Dendritic cell treated with granulocyte-macrophage colony-stimulating factor and Interleukin-4, amounts not matched to agents 40 ng/mL and 50 ng/mL, for 4 days (primary cell): Measurements from ENCODE around the gene KIDINS220.

Experiments
- H3K27ac Mint-ChIP-seq: one replicate; pipeline ENCODE4 v1.8.0; 2022; ENCODE audit warnings: mild to moderate bottlenecking, mixed read lengths
- H3K27me3 Mint-ChIP-seq: one replicate; pipeline ENCODE4 v1.8.0; 2022; ENCODE audit warnings: mild to moderate bottlenecking, mixed read lengths
- H3K36me3 Mint-ChIP-seq: one replicate; pipeline ENCODE4 v1.8.0; 2022; ENCODE audit warnings: low read depth, mixed read lengths
- H3K4me1 Mint-ChIP-seq: one replicate; pipeline ENCODE4 v1.8.0; 2022; ENCODE audit warnings: low read depth, mixed read lengths
- H3K4me3 Mint-ChIP-seq: one replicate; pipeline ENCODE4 v1.8.0; 2022; ENCODE audit warnings: mild to moderate bottlenecking, moderate library complexity, mixed read lengths
- H3K9me3 Mint-ChIP-seq: one replicate; pipeline ENCODE4 v1.8.0; 2022; ENCODE audit warnings: mixed read lengths
- intact Hi-C: fragments of 100-400 bp; cut with micrococcal nuclease; formaldehyde crosslinking; loops from one replicate; pipeline ENCODE4 v1.15.0; 2022

Gene KIDINS220

DNA sequence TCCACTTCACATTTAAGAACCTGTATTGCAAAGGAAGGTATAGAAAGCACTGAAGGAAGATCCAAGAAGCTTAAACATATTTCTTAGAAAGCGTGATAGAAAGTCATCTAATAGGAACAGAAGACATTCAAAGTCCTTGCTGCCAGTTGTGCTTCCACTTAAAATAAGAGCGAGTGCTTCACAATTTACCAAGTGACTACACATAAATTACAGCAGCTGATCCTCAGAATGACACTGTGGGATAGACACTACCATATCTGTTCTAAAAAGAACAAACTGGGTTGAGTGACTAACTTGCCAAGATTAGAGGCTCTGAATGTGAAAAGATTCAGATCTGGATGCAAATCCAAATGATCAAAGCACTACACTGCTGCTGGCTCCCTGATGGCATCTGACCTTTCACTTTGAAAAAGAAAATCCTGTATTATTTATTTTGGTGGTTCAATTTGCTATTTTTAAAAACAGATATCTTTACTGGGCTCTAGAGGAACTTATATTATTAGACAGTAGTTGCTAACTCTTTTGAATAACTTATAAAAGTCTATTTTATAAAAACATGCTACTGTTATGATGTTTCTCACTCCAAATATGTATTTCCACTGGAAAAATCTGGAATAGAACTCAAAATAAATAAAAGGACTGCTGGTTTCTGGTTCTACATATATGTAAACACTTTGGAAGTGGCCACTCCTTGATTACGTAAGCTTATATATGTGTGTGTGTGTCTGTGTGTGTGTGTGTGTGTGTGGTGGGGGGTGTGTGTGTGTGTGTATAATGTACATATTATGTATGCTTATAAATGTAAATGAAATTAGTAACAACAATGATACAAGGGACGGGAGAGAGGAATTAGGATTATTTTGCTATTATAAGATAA is 57.4 kb downstream of the KIDINS220 start:
- Mint-ChIP-seq H3K9me3 (no peaks in the 10 kb centered on the region), H3K27ac (no peak overlapping the region), H3K4me1 (no peaks in the 10 kb centered on the region), H3K36me3 (peaks cover 92% of the 10 kb centered on the region), H3K27me3 (no peaks in the 10 kb centered on the region), H3K4me3 (no peak overlapping the region)
- intact Hi-C loops, result no loop called here

DNA sequence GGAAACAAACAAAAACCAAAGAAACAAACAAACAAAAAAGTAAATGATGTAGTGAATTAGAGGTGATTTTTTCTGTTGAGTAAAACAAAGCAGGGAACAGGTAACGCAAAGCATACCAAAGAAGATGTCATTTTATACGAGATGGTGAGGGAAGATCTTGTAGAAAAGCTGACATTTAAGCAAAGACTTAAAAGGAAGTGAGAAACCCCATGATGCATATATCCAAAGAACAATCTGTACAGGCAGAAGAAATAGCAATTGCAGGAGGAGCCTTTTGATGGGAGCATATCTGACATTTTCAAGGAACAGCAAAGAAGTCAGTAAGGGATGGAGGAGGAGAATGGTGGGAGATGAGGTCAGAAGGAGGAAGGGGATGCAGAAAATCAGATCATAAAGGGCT is 63.0 kb downstream of the KIDINS220 start:
- H3K4me1 Mint-ChIP-seq, result peaks cover 6% of the 10 kb centered on the region
- no peaks in the 10 kb centered on the region for H3K27me3 Mint-ChIP-seq
- no peak overlapping the region for H3K27ac Mint-ChIP-seq
- H3K36me3 Mint-ChIP-seq, result peaks cover 82% of the 10 kb centered on the region
- intact Hi-C loops, result no loop called here
- H3K9me3 Mint-ChIP-seq, result no peaks in the 10 kb centered on the region
- no peak overlapping the region for H3K4me3 Mint-ChIP-seq

DNA sequence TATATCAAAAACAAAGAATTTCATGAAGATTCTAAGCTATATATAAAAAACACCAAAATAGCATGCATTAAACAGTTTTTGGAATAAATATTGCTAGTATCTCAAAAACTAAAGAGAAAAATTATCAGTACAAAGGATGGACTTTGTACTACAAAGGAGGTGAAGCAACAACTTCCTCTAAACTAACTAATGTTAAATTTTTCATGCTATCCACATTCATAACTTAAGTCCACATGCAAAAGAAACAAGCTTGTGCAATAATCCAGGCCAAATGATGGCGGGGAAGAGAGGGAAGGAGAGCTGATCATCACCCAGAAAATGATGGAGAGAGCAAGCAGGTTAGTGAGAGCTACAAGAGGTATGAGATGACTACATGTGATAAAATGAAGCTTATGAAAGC is 70.1 kb downstream of the KIDINS220 start:
- intact Hi-C loops, result no loop called here
- no peaks in the 10 kb centered on the region for H3K9me3 Mint-ChIP-seq
- no peaks in the 10 kb centered on the region for H3K4me1 Mint-ChIP-seq
- H3K27me3 Mint-ChIP-seq, result no peaks in the 10 kb centered on the region
- H3K36me3 Mint-ChIP-seq, result peaks cover 62% of the 10 kb centered on the region
- no peak overlapping the region for H3K4me3 Mint-ChIP-seq
- H3K27ac Mint-ChIP-seq, result no peak overlapping the region

DNA sequence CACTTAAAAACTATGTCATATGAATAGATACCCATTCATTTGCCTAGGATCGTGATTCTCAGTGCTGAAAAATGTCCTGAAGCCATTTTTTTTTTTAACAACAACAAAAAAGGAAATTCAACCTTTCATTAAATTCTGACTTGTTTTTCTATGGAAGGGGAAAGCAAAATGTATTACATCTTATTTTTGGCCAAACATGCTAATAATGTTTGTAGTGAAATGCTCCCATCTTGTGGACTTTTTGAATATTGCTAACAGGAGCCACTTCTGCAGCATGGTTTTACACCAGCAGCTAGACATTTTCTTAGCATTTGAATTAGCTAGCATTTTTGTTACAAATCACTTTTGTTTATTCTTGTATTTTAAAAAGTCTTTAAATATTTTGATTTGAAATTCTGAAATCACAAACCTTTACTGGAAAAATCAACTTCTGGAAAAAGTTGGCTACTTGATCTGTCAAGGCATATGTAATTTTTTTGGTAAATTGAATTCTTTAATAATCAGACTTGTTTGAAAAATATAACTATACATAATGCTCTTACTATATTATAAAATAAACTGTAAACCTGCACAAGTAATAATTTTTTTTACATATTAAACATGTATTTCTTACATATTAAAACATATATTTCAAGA is 75.8 kb downstream of the KIDINS220 start:
- Mint-ChIP-seq H3K27me3 (no peaks in the 10 kb centered on the region), H3K9me3 (peaks cover 18% of the 10 kb centered on the region), H3K4me1 (no peaks in the 10 kb centered on the region), H3K4me3 (no peak overlapping the region), H3K27ac (no peak overlapping the region), H3K36me3 (peaks cover 62% of the 10 kb centered on the region)
- intact Hi-C loops, result no loop called here

DNA sequence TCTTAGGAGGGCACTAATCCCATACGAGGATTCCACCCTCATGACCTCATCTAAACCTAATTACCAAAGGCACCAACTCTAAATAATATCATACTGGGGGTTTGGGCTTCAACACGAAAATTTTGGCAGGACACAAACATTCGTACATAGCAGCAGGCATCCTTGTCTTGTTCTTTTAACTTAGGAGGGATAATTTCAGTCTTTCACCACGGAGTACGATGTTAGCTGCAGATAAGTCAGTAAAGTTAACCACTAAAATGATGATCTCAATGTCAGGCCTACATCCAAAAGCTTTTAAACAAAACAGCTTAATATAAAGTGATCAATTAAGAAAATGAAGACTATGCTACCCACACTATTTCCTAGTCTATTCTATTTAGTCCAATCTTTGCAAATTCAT is 80.7 kb downstream of the KIDINS220 start:
- no peak overlapping the region for H3K4me3 Mint-ChIP-seq
- intact Hi-C loops, result no loop called here
- H3K4me1 Mint-ChIP-seq, result no peaks in the 10 kb centered on the region
- H3K9me3 Mint-ChIP-seq, result peaks cover 25% of the 10 kb centered on the region
- H3K36me3 Mint-ChIP-seq, result peaks cover 65% of the 10 kb centered on the region
- no peaks in the 10 kb centered on the region for H3K27me3 Mint-ChIP-seq
- H3K27ac Mint-ChIP-seq, result no peak overlapping the region

DNA sequence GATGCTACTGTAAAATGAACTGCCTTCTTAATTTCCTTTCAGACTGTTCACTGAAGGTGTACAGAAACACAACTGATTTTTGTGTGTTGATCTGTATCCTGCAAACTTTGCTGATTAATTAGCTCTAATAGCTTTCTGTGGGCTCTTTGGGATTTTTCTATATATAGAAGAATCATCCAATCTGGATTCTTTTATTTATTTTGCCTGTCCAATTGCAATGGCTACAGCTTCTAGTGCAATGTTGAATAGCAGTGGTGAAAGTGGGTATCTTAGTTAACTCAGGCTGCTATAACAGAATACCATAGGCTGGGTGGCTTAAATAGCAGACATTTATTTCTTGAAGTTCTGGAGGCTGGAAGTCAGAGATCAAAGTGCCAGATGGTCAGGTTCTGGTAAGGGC is 81.2 kb downstream of the KIDINS220 start:
- Mint-ChIP-seq H3K4me1 (no peaks in the 10 kb centered on the region), H3K36me3 (peaks cover 67% of the 10 kb centered on the region), H3K27ac (no peak overlapping the region), H3K9me3 (peaks cover 25% of the 10 kb centered on the region), H3K27me3 (no peaks in the 10 kb centered on the region), H3K4me3 (no peak overlapping the region)
- intact Hi-C loops, result no loop called here

DNA sequence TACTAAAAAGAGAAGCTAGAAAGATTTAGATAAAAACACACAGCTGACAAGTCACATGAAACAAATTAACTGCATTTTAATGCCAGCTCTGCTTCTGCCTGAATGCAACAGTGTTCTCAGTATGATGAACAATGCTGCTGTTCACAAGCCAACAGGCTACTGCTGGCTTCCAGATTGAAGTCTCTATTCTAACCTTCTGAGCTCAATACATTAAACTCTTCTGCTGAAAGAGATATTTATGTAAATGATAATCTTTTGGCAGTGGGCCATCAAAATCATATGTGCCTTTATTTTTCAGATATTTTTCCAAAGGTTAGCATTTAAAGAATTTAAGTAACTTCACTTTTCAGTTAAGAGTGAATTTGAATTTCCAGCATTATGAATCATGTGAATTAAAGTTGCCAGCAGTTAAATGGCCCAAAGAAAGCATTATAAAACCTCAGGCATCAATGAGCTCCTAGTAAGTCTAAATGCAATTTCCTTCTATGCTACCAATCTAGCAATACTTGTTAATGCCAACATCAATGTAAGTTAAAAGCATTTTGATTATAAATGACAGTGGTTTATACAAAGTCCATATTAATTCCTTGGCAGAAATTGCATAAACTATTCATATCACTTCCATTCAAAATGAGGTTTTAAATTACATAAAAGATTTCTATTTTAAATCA is 83.2 kb downstream of the KIDINS220 start:
- H3K36me3 Mint-ChIP-seq, result peaks cover 66% of the 10 kb centered on the region
- intact Hi-C loops, result no loop called here

DNA sequence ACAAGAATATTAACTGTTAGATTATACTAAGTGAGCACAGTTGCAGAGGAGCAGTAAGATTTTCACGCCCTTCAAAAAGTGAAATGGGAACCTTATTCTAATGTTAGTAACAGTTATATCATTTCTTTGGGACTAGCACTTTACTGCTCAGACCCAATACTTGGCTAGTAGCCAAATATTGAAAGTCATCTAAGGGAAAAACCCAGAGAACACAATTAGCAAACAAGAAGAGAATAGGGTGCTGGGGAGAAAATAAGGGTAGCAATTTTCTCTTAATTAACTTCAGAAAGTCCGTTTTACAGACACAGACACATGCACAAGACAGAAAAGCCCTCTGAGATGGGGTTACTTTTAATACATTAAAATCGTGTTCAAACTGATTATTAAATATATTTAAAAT is 83.8 kb downstream of the KIDINS220 start:
- Mint-ChIP-seq H3K27ac (no peak overlapping the region), H3K4me3 (no peak overlapping the region), H3K27me3 (no peaks in the 10 kb centered on the region), H3K9me3 (peaks cover 23% of the 10 kb centered on the region), H3K36me3 (peaks cover 60% of the 10 kb centered on the region), H3K4me1 (no peaks in the 10 kb centered on the region)
- intact Hi-C loops, result no loop called here

More for the DNA sequence above, 83.2 kb downstream of the KIDINS220 start:
- Mint-ChIP-seq H3K9me3 (peaks cover 25% of the 10 kb centered on the region), H3K4me3 (no peak overlapping the region), H3K27me3 (no peaks in the 10 kb centered on the region), H3K4me1 (no peaks in the 10 kb centered on the region), H3K27ac (no peak overlapping the region)

DNA sequence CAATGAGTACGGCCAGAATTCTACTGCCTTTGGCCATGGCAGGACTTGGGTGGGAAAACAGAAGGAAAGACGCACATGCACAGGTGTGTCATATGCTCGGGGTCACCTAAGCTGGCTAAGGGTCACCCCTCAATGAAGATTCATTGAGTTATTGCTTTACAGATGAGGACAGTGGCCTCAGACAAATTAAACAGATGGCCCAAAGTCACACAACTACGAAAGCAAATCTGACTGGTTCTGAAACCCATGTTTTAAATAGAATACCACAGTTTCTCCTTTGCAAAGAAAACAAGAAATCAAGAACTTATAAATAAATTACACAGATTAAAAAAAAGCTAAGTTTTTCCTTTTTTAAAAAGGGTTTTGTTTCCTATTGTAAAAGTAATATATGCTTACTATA is 85.0 kb downstream of the KIDINS220 start:
- H3K27me3 Mint-ChIP-seq, result no peaks in the 10 kb centered on the region
- no peak overlapping the region for H3K4me3 Mint-ChIP-seq
- no peaks in the 10 kb centered on the region for H3K4me1 Mint-ChIP-seq
- peaks cover 11% of the 10 kb centered on the region for H3K9me3 Mint-ChIP-seq
- intact Hi-C loops, result no loop called here
- peaks cover 54% of the 10 kb centered on the region for H3K36me3 Mint-ChIP-seq
- no peak overlapping the region for H3K27ac Mint-ChIP-seq

DNA sequence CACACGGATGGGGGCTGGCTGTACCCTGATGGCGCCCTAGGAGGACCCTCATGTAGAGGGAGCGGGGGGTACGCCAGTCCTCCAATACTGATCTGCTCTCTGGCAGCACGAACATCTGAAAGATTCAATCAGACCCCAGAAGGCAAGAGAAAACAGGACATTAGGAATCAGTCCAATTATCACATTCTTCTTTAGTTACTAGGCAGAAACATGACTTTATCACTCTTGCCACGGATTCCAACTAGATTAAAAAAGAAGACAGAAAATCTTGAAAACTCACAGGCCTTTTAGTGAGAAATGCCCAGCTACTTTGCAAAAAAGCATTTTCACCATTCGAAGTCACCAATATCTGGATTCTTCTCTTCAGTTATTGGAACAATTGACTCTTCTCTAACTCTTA is 87.2 kb downstream of the KIDINS220 start:
- no peaks in the 10 kb centered on the region for H3K27me3 Mint-ChIP-seq
- peaks cover 48% of the 10 kb centered on the region for H3K36me3 Mint-ChIP-seq
- no peaks in the 10 kb centered on the region for H3K9me3 Mint-ChIP-seq
- intact Hi-C loops, result no loop called here
- no peaks in the 10 kb centered on the region for H3K4me1 Mint-ChIP-seq
- H3K4me3 Mint-ChIP-seq, result no peak overlapping the region
- H3K27ac Mint-ChIP-seq, result no peak overlapping the region

DNA sequence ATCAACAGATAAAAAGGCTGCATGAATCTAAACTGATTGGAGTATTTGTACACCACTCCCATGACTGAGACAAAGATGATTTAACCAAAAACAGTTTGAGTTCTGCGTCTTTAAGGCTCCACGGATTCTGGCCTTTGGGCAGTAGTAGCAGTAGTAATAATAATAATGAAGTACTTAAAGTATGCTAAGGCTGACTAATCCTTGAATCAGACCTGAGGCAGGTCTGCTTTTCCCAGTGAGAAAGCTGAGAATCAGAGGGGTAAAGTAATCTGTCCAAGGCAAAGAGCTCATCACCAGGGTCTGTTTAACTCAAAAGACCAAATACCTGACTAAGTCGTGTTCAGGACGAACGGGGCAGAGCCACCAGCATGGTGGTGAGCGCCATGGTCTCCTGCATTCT is 94.2 kb downstream of the KIDINS220 start:
- H3K27ac Mint-ChIP-seq, result no peak overlapping the region
- no peaks in the 10 kb centered on the region for H3K4me1 Mint-ChIP-seq
- peaks cover 54% of the 10 kb centered on the region for H3K36me3 Mint-ChIP-seq
- intact Hi-C loops, result no loop called here
- no peaks in the 10 kb centered on the region for H3K27me3 Mint-ChIP-seq
- no peaks in the 10 kb centered on the region for H3K9me3 Mint-ChIP-seq
- H3K4me3 Mint-ChIP-seq, result no peak overlapping the region

DNA sequence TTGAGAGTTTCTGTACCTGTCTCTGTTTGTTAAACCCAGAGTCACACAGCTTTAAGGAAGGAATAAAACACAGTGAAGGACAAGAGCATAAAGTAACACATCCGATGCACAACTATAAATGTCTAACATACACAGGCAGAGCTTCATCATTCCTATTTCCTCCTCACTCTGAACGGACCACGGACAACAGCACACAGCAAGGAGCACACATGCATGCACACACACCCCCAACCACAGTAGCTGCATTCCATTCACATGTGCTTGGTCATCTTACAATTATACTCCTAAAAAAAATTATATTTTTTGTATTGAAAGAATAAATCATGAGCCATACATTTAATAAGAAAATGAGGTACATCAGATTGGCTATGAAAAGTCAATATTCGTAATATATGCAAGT is 97.3 kb downstream of the KIDINS220 start:
- Mint-ChIP-seq H3K27ac (no peak overlapping the region), H3K36me3 (peaks cover 63% of the 10 kb centered on the region), H3K4me3 (no peak overlapping the region), H3K4me1 (peaks cover 14% of the 10 kb centered on the region), H3K27me3 (no peaks in the 10 kb centered on the region), H3K9me3 (no peaks in the 10 kb centered on the region)
- intact Hi-C loops, result no loop called here

DNA sequence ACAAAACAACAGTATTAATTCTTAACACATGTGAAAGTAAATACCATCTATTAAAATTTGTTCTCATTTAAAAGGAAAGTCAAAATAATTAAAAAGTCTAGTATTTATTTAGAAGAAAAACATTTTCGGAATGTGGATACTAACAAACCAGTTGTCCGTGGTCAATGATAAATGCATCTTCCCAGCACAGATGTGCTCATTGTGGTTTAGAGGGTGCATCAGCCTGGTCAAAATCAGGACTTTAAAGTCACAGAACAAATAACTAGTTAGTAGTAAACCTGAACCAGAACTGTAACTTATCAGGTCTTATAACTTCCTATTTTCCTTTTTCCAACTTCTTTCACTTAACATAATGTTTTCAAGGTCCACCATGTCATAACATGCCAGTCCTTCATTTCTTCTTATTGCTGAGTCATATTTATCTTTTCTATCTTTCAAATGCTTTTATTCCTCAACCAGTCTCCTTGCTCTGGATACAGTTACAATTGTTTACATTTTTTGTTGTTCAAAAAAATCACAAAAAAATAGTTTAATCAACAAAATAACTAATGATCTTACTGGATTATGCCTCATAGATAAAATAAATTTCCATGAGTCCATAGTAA is 99.7 kb downstream of the KIDINS220 start:
- Mint-ChIP-seq H3K4me1 (peaks cover 14% of the 10 kb centered on the region), H3K9me3 (no peaks in the 10 kb centered on the region), H3K36me3 (peaks cover 69% of the 10 kb centered on the region), H3K4me3 (no peak overlapping the region), H3K27ac (no peak overlapping the region), H3K27me3 (no peaks in the 10 kb centered on the region)
- intact Hi-C loops, result no loop called here

DNA sequence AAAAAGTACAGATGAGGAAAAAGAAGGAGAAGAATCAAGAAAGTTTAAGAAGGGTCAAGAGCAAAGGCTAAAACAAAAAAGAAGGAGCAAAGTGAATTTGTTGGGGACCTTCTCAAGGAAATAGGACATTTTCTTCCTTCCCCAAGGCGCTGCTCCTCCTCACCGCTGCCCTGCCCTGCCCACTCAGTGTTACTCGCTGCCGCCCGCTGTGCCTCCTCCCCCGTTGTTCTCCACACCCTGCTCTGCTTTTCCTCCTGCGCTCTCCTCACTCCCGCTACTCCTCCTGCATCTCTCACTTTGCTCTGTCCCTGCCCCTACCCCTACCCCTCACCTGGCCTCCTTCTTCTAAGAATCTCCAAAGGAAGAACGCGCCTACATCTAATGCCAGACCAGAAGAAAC is 104.8 kb downstream of the KIDINS220 start:
- no peaks in the 10 kb centered on the region for H3K27me3 Mint-ChIP-seq
- intact Hi-C loops, result no loop called here
- no peak overlapping the region for H3K4me3 Mint-ChIP-seq
- peaks cover 8% of the 10 kb centered on the region for H3K4me1 Mint-ChIP-seq
- no peaks in the 10 kb centered on the region for H3K9me3 Mint-ChIP-seq
- no peak overlapping the region for H3K27ac Mint-ChIP-seq
- peaks cover 97% of the 10 kb centered on the region for H3K36me3 Mint-ChIP-seq
